Right hindlimb (tissue), 1 donor: ENCODE results near the gene SMIM36.
"Not testable (repeated sequence)": the region's sequence is repeated elsewhere in the genome, so short reads cannot be mapped to it uniquely, and the experiment has no call there.

ENCODE experiments used
- DNase-seq: peaks from one replicate; pipeline ENCODE4 v3.0.0-alpha.2; 2018

The SMIM36 gene

GRCh38 chr17:55433029-55433628, 78.1 kb downstream of the SMIM36 start:
- no peak for DNase-seq

- DNase-seq: no peak
These were observed 78.8 kb downstream of the SMIM36 start for GRCh38 chr17:55432358-55433028.

GRCh38 chr17:55431914-55432313, 79.3 kb downstream of the SMIM36 start:
- not testable (repeated sequence) for DNase-seq

GRCh38 chr17:55430541-55431288, 80.5 kb downstream of the SMIM36 start:
- DNase-seq: no peak

- DNase-seq: no peak
These were observed 83.7 kb downstream of the SMIM36 start for GRCh38 chr17:55427587-55427882.

GRCh38 chr17:55426851-55427586, 84.2 kb downstream of the SMIM36 start:
- no peak for DNase-seq

- no peak for DNase-seq
These were observed 86.2 kb downstream of the SMIM36 start for GRCh38 chr17:55424893-55425540.

GRCh38 chr17:55423535-55423934, 87.7 kb downstream of the SMIM36 start:
- DNase-seq: no peak

- DNase-seq: not testable (repeated sequence)
These were observed 88.5 kb downstream of the SMIM36 start for GRCh38 chr17:55422828-55423164.

GRCh38 chr17:55421179-55421934, 89.9 kb downstream of the SMIM36 start, which contains the start of gene MMD:
TSS of gene MMD (minus strand) at chr17:55421835. CDS start at chr17:55421695, 140 bp downstream.
- DNase-seq: no peak

- peak; percentile 47 for DNase-seq
These were observed 90.5 kb downstream of the SMIM36 start for GRCh38 chr17:55420776-55421178.

- no peak for DNase-seq
These were observed 91.0 kb downstream of the SMIM36 start for GRCh38 chr17:55420067-55420775.

- no peak for DNase-seq
These were observed 92.6 kb downstream of the SMIM36 start for GRCh38 chr17:55418369-55419268.

- no peak for DNase-seq
These were observed 93.6 kb downstream of the SMIM36 start for GRCh38 chr17:55417411-55418268.

- no peak for DNase-seq
These were observed 94.7 kb downstream of the SMIM36 start for GRCh38 chr17:55416470-55417052.

- no peak for DNase-seq
These were observed 95.3 kb downstream of the SMIM36 start for GRCh38 chr17:55416000-55416399.

GRCh38 chr17:55414983-55415382, 96.3 kb downstream of the SMIM36 start:
- no peak for DNase-seq

- DNase-seq: no peak
These were observed 97.3 kb downstream of the SMIM36 start for GRCh38 chr17:55413825-55414489.
